Measurements from ENCODE around the gene RIMKLA.

DNA sequence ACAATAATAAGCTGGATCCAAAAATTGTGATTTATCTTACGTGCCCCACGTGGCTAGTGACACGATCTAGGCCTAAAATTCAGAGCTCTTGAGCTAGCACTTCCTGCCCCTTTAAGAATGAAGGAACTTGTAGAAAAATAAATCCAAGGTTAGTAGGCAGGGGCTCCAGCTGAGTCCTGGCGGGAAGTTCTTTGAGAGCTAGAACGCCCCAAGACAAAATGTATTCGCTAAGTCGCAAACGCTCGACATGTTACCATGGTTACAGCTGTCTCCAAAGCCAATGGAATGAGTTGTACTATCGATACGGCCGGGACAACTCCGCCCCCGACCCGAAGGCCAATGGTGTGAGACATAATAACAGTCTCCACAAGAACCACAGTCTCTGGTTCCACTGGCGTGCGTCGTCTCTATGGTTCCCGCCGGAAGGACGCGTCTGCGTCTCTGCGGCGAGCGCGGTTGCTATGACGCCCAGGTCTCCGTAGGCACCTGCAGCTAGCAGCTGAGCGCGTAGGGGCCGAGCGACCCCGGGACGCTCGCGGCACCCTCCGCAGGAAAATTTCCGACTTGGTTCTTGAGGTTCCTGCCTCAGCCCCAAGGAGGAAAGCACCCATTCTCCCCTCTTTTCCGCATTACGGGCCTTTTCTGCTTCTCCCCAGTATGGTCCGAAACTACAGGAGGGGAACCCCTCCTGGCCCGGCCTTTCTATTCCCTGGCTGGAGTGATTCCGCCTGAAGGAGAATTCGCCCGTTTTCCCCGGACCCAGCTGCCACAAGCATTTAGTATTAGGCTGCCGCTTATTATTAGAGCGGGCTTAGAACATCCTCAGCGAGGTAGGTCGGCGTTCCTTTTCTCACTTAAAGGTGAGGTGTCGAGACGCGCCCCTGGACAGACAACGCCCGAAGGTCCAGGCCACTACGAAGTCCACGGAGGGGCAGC lies 82.5 kb downstream of the RIMKLA start, which contains the start of gene CCDC30:
- TF ChIP-seq, protein P1, sequence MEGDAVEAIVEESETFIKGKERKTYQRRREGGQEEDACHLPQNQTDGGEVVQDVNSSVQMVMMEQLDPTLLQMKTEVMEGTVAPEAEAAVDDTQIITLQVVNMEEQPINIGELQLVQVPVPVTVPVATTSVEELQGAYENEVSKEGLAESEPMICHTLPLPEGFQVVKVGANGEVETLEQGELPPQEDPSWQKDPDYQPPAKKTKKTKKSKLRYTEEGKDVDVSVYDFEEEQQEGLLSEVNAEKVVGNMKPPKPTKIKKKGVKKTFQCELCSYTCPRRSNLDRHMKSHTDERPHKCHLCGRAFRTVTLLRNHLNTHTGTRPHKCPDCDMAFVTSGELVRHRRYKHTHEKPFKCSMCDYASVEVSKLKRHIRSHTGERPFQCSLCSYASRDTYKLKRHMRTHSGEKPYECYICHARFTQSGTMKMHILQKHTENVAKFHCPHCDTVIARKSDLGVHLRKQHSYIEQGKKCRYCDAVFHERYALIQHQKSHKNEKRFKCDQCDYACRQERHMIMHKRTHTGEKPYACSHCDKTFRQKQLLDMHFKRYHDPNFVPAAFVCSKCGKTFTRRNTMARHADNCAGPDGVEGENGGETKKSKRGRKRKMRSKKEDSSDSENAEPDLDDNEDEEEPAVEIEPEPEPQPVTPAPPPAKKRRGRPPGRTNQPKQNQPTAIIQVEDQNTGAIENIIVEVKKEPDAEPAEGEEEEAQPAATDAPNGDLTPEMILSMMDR (IDR thresholded peaks at IDR 0.05): no peak
- TF ChIP-seq ZFX (IDR thresholded peaks at IDR 0.05; ENCODE audit: borderline replicate concordance): no peak
